ENCODE results near the gene CADPS. TPM values are rescaled to one million over a fixed set of nuclear protein-coding genes. Genes with fewer than 3 reads are reported as not detected.

The CADPS gene
- total and polyA plus RNA-seq, 2 of the 4 experiments (the other 2 are of a cell fraction): not detected

DNA sequence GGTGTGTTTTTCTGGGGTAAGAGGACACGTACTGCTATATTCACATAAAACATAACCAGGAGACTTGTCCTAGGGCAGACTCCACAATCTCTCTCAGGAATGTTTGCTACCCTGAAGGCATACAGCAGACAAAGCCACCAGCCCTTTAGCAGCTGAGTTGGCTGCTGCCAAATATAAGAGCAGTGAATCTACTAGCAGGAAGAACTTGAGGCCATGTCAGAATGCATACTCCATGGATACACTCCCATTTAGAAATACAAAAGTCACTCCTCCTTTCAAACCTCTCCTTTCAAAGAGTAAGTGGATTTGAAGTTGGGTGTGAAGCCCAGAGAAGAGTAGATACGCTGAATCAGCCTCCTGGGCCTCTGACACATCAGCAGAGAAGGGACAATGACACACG, 94.1 kb downstream of the CADPS start:
- in situ Hi-C loops (cut with MboI; ENCODE audit: low sequenced_read_pairs): no loop called here
- dilution Hi-C loops (cut with HindIII; ENCODE audit: low sequenced_read_pairs, unreplicated experiment): no loop called here

More for the DNA sequence above, 94.1 kb downstream of the CADPS start:
- CTCF ChIA-PET: no interaction called here
- BruUV-seq (replicated peaks): no TSS peak
- POLR2A ChIA-PET (ENCODE audit: unreplicated experiment): no interaction called here
- Histone ChIP-seq H3K27ac (ENCODE audit: insufficient read depth, low read length) (no peak overlapping the region), H4K91ac (ENCODE audit: insufficient read depth, low read depth, low read length) (no peak overlapping the region), H2AFZ (replicated peaks; ENCODE audit: low read length, poor library complexity) (no peak overlapping the region), H3K18ac (ENCODE audit: low read depth, low read length) (no peak overlapping the region), H3K4me3 (ENCODE audit: insufficient read depth, low read depth, low read length) (no peak overlapping the region), H3K23ac (ENCODE audit: low read depth, low read length) (no peak overlapping the region), H2BK5ac (ENCODE audit: low read depth, low read length, poor library complexity, severe bottlenecking) (no peak overlapping the region), H4K8ac (ENCODE audit: low read depth in 2 of 2, low read length in 2 of 2) (no peak overlapping the region), H3K4me2 (ENCODE audit: low read depth, low read length) (no peak overlapping the region), H3K9ac (ENCODE audit: low read depth, low read length) (no peak overlapping the region), H3K4me1 (ENCODE audit: control insufficient read depth, insufficient read depth, low read length) (no peaks in the 10 kb centered on the region), H2AK5ac (ENCODE audit: low read depth, low read length) (no peak overlapping the region), H3K9me1 (ENCODE audit: insufficient read depth, low read length) (no peaks in the 10 kb centered on the region), H3K4ac (ENCODE audit: low read depth, low read length) (no peak overlapping the region), H4K20me1 (ENCODE audit: insufficient read depth, low read length) (no peaks in the 10 kb centered on the region), H2AK9ac (replicated peaks; ENCODE audit: low read depth, low read length, poor library complexity) (no peak overlapping the region), H4K5ac (ENCODE audit: low read depth, low read length) (no peak overlapping the region), H3K27me3 (ENCODE audit: control insufficient read depth, insufficient read depth, low read length) (no peaks in the 10 kb centered on the region), H3K9me3 (ENCODE audit: control insufficient read depth, insufficient read depth, low read length) (no peaks in the 10 kb centered on the region), H2BK20ac (ENCODE audit: low read depth, low read length) (no peak overlapping the region), H3K56ac (ENCODE audit: extremely low read depth, insufficient read depth, low read length) (no peak overlapping the region), H3K79me1 (ENCODE audit: low read depth in 1 of 2, low read length in 2 of 2) (no peaks in the 10 kb centered on the region), H3K36me3 (ENCODE audit: control insufficient read depth, insufficient read depth, low read length) (no peaks in the 10 kb centered on the region), H2BK120ac (ENCODE audit: low read depth, low read length) (no peak overlapping the region), H3K14ac (replicated peaks; ENCODE audit: low read depth, low read length) (no peak overlapping the region), H2BK15ac (ENCODE audit: low read depth, low read length) (no peak overlapping the region)
- TF ChIP-seq CEBPB (IDR thresholded peaks at IDR 0.05; ENCODE audit: low read depth, low read length) (no peak), CTCF (conservative IDR thresholded peaks at IDR 0.05; ENCODE audit: low read depth, low read length) (no peak), RCOR1 (IDR thresholded peaks at IDR 0.05; ENCODE audit: insufficient replicate concordance, low read length) (no peak), MAZ (IDR thresholded peaks at IDR 0.05; ENCODE audit: borderline replicate concordance, low read depth, low read length) (no peak), SMC3 (IDR thresholded peaks at IDR 0.05; ENCODE audit: low read depth, low read length) (no peak), FOS (IDR thresholded peaks at IDR 0.05; ENCODE audit: low read depth, low read length) (no peak), RAD21 (IDR thresholded peaks at IDR 0.05; ENCODE audit: low read length) (no peak)
- TF ChIP-seq, protein P1, sequence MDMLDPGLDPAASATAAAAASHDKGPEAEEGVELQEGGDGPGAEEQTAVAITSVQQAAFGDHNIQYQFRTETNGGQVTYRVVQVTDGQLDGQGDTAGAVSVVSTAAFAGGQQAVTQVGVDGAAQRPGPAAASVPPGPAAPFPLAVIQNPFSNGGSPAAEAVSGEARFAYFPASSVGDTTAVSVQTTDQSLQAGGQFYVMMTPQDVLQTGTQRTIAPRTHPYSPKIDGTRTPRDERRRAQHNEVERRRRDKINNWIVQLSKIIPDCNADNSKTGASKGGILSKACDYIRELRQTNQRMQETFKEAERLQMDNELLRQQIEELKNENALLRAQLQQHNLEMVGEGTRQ (IDR thresholded peaks at IDR 0.05; ENCODE audit: low read depth, low read length): no peak
- TF ChIP-seq, protein P2, sequence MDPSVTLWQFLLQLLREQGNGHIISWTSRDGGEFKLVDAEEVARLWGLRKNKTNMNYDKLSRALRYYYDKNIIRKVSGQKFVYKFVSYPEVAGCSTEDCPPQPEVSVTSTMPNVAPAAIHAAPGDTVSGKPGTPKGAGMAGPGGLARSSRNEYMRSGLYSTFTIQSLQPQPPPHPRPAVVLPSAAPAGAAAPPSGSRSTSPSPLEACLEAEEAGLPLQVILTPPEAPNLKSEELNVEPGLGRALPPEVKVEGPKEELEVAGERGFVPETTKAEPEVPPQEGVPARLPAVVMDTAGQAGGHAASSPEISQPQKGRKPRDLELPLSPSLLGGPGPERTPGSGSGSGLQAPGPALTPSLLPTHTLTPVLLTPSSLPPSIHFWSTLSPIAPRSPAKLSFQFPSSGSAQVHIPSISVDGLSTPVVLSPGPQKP (IDR thresholded peaks at IDR 0.05; ENCODE audit: borderline replicate concordance, low read depth, low read length): no peak
- intact Hi-C loops (cut with micrococcal nuclease): no loop called here
- no peak for ATAC-seq (ENCODE audit: low read depth)
- WGBS, 2 experiments (ENCODE audit: extremely low coverage in 2 of 2, insufficient read length in 1 of 2): 50% methylated on average over 1 of the region's 3 CpGs; no CpG with 5 or more reads in 1 of the 2 experiments
- no peak for DNase-seq
